ENCODE data around the gene STX8. TPM values are rescaled to one million over a fixed set of nuclear protein-coding genes. Genes with fewer than 3 reads are reported as not detected.

STX8 gene
- total and polyA plus RNA-seq, 8 donors = 26.9 to 37.4 (median 32.3) TPM

- no peak for FAIRE-seq
- no peak overlapping the region for H3K27ac ChIP-seq
- no peaks in the 10 kb centered on the region for H3K36me3 ChIP-seq
- no peaks in the 10 kb centered on the region for H3K9me3 ChIP-seq
- H3K4me1 ChIP-seq = no peaks in the 10 kb centered on the region
- no peak for DNase-seq
- ATAC-seq = no peak
- no peak overlapping the region for H3K4me3 ChIP-seq
- H3K27me3 ChIP-seq = no peaks in the 10 kb centered on the region
- TF ChIP-seq, protein P1, sequence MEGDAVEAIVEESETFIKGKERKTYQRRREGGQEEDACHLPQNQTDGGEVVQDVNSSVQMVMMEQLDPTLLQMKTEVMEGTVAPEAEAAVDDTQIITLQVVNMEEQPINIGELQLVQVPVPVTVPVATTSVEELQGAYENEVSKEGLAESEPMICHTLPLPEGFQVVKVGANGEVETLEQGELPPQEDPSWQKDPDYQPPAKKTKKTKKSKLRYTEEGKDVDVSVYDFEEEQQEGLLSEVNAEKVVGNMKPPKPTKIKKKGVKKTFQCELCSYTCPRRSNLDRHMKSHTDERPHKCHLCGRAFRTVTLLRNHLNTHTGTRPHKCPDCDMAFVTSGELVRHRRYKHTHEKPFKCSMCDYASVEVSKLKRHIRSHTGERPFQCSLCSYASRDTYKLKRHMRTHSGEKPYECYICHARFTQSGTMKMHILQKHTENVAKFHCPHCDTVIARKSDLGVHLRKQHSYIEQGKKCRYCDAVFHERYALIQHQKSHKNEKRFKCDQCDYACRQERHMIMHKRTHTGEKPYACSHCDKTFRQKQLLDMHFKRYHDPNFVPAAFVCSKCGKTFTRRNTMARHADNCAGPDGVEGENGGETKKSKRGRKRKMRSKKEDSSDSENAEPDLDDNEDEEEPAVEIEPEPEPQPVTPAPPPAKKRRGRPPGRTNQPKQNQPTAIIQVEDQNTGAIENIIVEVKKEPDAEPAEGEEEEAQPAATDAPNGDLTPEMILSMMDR (IDR thresholded peaks at IDR 0.05) = no peak
- intact Hi-C loops (cut with DNase I) = no loop called here
- WGBS, 2 donors = 90 to 91% methylated on average over 7 of the region's 7 CpGs
Measured at GRCh38 chr17:9299695-9300094, 275.9 kb downstream of the STX8 start.

DNA sequence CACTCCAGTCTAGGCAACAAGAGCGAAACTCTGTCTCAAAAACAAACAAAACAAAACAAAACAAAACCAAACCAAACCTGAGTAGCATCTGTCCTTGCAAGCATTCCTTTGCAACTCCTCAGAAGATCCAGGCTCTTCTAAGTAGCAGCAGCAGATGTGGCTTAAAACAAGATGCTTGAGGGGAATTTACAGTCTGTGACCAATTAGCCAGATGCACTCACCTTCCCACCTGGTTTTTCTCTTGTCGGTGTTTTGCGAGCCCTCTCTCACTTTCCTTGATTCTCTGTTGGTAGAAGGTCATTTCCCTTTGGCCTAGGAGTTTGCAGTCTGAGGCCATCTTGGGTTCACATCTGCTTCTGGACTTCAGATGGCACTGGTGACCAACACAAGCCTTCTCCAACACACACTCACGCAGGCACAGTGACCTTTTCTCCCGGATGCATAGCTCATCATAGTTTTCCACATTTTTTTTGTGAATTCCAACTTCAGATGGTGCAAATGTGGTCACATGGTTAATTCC, 276.8 kb downstream of the STX8 start:
- WGBS, 2 donors = 72 to 81% methylated on average over 5 of the region's 5 CpGs
- Histone ChIP-seq H3K9me3 (no peaks in the 10 kb centered on the region), H3K27ac (no peak overlapping the region), H3K27me3 (no peaks in the 10 kb centered on the region), H3K4me1 (no peaks in the 10 kb centered on the region), H3K4me3 (no peak overlapping the region), H3K36me3 (no peaks in the 10 kb centered on the region)
- no peak for FAIRE-seq
- no peak for ATAC-seq
- DNase-seq = no peak
- TF ChIP-seq, protein P1 (IDR thresholded peaks at IDR 0.05) = no peak
- intact Hi-C loops (cut with DNase I) = no loop called here

- Histone ChIP-seq H3K27ac (no peak overlapping the region), H3K4me1 (no peaks in the 10 kb centered on the region), H3K4me3 (no peak overlapping the region), H3K27me3 (no peaks in the 10 kb centered on the region), H3K9me3 (no peaks in the 10 kb centered on the region), H3K36me3 (no peaks in the 10 kb centered on the region)
- TF ChIP-seq, protein P1 (IDR thresholded peaks at IDR 0.05) = no peak
- intact Hi-C loops (cut with DNase I) = no loop called here
- WGBS, 2 donors = 70 to 81% methylated on average over 5 of the region's 5 CpGs
- peak in 1 of 4 donors; percentile 38 for ATAC-seq
- DNase-seq = no peak
- FAIRE-seq = no peak
Measured at GRCh38 chr17:9298135-9298534, 277.5 kb downstream of the STX8 start.

DNA sequence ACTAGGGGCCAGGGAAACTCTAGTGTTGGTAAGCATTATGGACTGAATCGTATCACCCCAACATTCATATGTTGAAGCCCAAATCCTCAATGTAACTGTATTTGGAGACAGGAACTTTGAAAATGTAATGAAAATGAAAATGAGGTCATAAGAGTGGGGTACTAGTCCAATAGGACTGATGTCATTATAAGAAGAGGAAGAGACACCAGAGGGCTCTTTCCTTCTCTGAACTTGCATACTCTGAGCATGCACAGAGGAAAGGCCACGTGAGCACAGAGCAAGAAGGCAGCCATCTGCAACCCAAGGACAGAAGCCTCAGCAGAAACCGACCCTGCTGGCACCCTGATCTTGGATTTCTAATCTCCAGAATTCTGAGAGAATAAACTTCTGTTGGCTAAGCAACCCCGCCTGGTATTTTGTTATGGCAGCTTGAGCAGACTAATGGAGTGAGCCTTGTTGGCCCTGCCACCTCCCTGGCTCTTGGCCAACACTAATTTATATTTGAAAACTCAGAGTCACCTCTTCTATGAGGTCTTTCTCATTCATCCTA, 280.9 kb downstream of the STX8 start:
- no peaks in the 10 kb centered on the region for H3K9me3 ChIP-seq
- H3K27me3 ChIP-seq = no peaks in the 10 kb centered on the region
- DNase-seq (no peak), FAIRE-seq (no peak), ATAC-seq (no peak)
- H3K27ac ChIP-seq = no peak overlapping the region
- H3K4me3 ChIP-seq = no peak overlapping the region
- TF ChIP-seq, protein P1 (IDR thresholded peaks at IDR 0.05) = no peak
- 61 to 62% methylated on average over 4 of the region's 4 CpGs for WGBS, 2 donors
- intact Hi-C loops (cut with DNase I) = loop anchor here in 1 of 3 donors (5.0 kb wide), 1 partner anchor 297 kb away; no protein-coding TSS in a partner anchor
- no peaks in the 10 kb centered on the region for H3K4me1 ChIP-seq
- no peaks in the 10 kb centered on the region for H3K36me3 ChIP-seq

- TF ChIP-seq, protein P1 (IDR thresholded peaks at IDR 0.05) = no peak
- no peak overlapping the region for H3K27ac ChIP-seq
- no peaks in the 10 kb centered on the region for H3K9me3 ChIP-seq
- no peak for DNase-seq
- no peaks in the 10 kb centered on the region for H3K36me3 ChIP-seq
- no peaks in the 10 kb centered on the region for H3K27me3 ChIP-seq
- FAIRE-seq = no peak
- H3K4me1 ChIP-seq = no peaks in the 10 kb centered on the region
- 89 to 92% methylated on average over 2 of the region's 2 CpGs for WGBS, 2 donors
- peak in 2 of 4 donors; percentile 10 to 22 for ATAC-seq
- H3K4me3 ChIP-seq = no peak overlapping the region
- intact Hi-C loops (cut with DNase I) = loop anchor here in 1 of 3 donors (5.0 kb wide), 1 partner anchor 295 kb away; no protein-coding TSS in a partner anchor
Measured at GRCh38 chr17:9292561-9292941, 283.1 kb downstream of the STX8 start.
